ENCODE measurements around the gene GTF2IRD1.
"Not testable (repeated sequence)": the region's sequence is repeated elsewhere in the genome, so short reads cannot be mapped to it uniquely, and the experiment has no call there.

GTF2IRD1 gene

GRCh38 chr7:74519395-74519794 is 65.7 kb downstream of the GTF2IRD1 start:
- DNase-seq = no peak

GRCh38 chr7:74521855-74522254 is 68.1 kb downstream of the GTF2IRD1 start:
- DNase-seq = no peak

GRCh38 chr7:74522281-74522905 is 68.7 kb downstream of the GTF2IRD1 start:
- no peak for DNase-seq

- DNase-seq = no peak
These were observed 69.3 kb downstream of the GTF2IRD1 start for GRCh38 chr7:74523015-74523414.

DNA sequence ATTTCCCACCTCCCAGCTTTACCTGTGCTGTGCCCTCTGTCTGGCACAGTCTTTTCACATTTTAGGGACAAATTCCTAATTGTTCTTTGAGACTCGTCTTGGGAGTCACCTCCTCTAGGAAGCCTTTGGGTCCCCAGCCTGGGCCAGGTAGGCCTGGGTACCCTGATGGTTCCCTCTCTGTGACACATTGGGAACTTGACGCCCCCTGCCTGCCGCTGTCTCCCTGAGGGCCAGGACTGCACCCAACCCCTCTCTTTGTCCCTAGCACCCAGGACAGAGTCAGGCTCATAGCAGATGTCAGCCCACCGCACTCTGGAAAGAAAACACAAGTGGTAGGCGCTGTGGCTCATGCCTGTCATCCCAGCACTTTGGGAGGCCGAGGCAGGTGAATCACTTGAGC is 71.4 kb downstream of the GTF2IRD1 start:
- no peak for DNase-seq

DNA sequence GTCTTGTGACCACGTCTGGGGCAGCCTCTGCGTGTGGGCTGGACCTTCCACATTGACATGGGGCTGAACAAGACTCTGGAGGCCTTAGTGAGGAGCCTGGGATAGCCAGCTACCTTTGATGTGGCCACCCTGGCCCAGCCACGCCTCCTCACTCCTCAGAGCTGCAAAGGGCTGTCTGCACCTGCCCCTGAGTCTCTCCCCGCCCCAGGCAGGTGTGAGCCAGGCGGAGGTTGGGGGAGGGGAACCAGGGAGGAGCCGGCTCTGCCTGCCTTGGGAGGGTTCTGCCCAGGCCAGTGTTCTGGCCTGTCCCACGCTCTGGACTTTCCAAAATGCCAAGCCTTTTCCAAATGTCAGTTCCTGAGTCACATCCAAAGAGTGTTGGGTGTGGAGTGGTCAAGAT is 72.2 kb downstream of the GTF2IRD1 start:
- DNase-seq = no peak

- no peak for DNase-seq
These were observed 73.1 kb downstream of the GTF2IRD1 start for GRCh38 chr7:74526780-74527179.

DNA sequence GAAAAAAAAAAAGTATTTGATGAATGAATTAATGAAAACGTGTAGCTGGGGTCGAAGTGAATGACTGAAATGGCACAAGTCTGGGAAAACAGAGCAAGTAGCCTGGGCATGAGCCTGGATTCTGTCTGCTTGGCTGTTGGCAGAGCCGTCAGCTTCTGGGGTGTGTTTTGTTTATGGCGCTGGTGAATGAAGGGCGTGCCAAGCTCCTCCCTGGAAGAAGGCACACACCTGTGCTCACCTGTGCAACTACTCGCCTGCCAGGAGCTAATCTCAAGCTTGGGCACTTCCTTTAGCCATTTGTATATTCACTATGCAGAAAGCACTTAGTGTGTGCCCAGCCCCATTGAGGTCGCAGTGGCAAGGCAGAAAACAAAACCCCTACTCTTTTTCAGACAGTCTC is 74.1 kb downstream of the GTF2IRD1 start:
- DNase-seq = no peak

GRCh38 chr7:74528773-74529172 is 75.1 kb downstream of the GTF2IRD1 start:
- DNase-seq = not testable (repeated sequence)

- no peak for DNase-seq
These were observed 82.2 kb downstream of the GTF2IRD1 start for GRCh38 chr7:74535951-74536356.

DNA sequence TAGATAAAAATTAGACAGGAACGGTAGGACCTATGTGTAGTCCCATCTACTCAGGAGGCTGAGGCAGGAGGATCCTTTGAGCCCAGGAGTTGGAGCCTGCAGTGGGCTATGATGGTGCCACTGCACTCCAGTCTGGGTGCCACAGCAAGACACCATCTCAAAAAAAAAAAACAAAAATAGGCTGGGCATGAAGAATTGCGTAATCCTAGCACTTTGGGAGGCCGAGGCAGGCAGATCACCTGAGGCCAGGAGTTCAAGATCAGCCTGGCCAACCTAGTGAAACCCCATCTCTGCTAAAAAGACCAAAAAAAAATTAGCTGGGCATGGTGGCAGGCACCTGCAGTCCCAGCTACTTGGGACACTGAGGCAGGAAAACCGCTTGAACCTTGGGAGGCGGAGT is 88.2 kb downstream of the GTF2IRD1 start:
- DNase-seq = not testable (repeated sequence)

- no peak for DNase-seq
These were observed 88.9 kb downstream of the GTF2IRD1 start for GRCh38 chr7:74542558-74543117.

DNA sequence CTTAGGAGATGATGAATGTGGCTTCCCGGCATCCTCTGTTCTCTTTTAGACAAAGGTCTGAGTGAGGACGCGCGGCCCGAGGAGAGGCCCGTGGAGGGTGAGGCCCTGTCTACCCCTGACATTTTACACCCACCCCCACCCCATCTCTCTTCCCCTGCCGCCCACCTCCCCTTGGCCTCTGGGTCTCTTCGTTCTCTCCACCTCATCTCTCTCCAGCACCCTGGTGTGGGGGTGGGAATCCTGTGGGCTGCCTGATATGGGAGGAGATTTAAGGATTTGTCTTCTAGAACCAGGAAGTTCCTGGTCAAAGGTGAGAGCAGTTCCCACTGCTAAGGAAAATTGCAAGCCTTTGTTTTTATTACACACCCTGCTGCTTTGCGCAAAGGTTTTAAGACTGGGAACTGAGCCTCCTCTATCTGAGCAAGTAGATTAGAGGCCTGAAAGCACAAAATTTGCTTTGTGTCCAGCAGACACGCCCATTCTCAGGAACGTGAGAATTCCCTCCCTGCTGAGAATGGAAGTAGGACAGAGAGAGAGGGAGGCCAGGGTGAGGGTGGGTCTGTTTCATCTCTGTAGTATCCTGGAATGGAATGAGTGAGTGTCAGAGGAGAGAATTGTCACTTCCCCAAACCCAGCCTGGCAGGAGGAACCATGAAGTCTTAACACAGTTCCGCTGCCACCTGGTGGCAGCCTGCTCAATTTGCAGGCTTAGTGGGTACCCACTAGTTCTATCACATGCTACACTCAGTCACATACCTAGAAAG is 91.2 kb downstream of the GTF2IRD1 start:
- no peak for DNase-seq

DNA sequence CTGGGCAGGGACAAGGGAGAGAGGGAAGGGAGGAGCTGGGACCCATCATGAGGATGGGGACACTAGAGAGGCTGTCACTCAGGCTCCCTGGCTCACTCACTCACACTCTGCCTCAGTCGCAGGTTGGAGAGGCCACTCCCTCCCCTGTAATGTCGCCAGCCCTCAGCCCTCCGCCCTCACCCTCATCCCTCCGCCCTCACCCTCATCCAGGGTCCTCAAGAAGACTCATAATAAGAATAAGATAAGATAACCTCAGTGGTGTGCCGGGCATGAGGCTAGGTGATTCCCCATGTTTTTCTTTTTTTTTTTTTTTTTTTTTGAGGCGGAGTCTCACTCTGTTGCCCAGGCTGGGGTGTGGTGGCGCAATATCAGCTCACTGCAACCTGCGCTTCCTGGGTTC is 92.2 kb downstream of the GTF2IRD1 start:
- no peak for DNase-seq

DNA sequence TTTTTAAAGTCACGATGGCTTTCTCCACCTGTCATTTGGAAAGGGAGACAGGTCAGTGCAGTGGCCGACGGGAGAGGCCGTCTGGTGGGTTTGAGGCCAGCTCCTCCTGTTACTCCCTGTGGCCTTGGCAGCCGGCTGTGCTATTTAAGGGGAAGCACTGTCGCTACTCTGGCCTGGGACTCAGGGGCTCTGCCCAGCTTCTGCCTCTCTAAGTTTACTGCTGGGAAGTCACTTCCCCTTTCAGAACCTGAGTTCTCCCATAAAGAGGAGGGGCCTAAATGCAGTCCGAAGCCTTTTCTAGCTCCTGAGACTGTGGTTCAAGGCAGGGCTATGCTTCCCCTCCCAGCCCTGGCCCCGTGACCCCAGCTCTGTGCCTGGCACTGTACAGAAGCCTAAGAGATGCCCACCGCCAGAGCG is 99.9 kb downstream of the GTF2IRD1 start:
- not testable (repeated sequence) for DNase-seq

DNA sequence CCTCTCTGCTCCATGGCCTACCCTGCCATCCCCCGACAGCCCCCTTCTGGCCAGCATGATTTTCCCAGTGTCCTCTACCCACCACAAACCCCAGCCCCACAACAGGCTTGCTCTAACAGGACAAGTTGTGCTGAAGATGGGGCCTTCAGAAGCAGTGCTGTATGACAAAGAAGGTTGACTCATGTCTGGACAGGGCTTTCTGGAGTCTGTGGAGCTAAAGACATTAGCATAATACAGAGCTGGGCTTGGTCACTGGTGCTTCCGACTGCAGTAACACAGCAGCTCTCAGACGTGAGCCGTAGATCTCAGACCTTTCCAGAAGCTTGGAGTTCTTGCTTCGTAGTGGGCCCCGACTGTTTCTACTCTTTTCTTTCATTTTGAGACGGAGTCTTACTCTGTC is 100.5 kb downstream of the GTF2IRD1 start:
- no peak for DNase-seq

DNA sequence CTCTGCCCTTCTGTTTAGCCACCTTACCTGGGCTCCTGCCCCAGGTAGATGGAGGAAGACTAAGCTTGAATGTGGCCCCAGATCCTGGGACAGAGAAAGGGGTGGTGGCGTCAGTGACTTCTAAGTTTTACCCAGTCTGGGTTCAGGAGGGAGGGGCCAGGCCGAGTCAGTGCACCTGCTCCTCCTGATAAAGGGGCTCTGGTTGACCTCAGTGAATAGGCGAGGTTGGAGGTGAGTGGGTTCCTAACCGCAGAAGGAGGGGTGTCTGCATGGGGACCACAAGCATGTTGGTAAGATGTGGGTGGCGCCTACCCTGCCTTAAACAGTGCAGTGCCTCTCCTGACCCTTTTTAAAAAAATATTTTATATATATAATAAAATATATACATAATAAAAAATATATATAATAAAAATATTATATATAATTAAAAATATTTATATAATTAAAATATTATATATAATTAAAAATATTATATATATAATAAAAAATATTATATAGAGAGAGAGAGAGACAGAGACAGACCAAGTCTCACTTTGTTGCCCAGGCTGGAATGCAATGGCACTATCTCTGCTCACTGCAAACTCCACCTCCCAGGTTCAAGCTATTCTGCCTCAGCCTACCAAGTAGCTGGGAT is 106.5 kb downstream of the GTF2IRD1 start:
- DNase-seq = no peak

DNA sequence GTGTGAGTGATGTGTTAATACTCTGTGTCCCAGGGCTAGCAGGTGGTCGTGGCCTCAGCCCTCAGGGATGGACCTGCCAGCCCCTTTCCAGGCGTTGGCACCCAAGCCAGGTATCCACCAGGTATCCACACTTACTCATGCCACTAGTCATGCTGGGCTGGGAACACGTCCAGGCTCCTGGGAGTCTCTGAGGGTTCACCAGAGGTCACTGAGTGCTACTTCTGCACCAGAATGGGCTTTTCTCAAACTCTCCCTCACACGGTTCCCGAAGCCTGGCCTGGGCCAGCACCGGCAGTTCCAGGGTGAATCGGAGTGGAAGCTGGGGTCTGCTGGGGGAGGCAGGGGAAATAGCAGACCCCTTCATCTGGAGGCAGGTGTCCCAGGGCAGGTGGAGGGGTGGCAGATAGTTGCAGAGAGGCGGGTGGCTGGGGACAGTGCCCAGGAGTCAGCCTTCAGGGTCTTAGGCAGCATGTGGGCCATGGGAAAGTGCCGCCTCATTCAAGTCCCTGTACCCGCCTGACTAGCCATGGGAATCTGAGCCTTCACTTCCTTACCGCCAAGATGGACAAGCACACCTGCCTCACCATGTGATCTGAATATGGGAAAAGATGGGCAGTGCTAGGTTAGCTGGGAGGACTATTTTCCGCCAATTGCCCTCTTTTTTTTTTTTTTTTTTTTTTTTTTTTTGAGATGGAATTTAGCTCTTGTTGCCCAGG is 108.3 kb downstream of the GTF2IRD1 start:
- DNase-seq = no peak

DNA sequence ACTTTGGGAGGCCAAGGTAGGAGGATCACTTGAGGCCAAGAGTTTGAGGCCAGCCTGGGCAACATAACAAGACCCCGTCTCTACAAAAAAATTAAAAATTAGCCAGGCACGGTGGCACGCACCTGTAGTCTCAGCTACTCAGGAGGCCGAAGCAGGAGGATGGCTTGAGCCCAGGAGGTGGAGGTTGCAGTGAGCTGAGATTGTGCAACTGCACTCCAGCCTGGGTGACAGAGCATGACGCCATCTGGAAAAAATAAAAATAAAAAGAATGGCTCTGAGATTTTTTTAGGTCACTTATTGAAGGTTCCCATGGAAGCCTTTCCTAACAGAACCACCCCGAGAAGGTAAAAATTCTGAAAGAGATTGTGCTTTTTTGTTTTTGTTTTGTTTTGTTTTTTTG is 109.9 kb downstream of the GTF2IRD1 start:
- not testable (repeated sequence) for DNase-seq

DNA sequence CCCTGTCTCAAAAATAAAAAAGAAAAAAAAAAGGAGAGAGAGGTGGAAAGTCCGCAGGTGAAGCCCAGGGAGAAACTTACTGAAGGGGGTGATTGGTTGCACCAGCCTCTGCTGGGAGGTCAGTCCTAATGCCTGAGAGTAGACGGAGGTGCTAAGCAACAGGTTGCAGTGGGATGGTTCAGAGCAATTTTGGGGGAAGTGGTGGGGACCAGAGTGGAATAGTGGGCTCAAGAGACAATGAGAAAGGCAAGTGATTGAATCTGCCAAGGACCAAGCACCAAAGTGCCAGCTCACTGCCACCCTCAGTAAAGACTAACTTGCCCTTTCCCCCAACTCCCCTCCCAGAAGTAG is 113.6 kb downstream of the GTF2IRD1 start:
- no peak for DNase-seq

DNA sequence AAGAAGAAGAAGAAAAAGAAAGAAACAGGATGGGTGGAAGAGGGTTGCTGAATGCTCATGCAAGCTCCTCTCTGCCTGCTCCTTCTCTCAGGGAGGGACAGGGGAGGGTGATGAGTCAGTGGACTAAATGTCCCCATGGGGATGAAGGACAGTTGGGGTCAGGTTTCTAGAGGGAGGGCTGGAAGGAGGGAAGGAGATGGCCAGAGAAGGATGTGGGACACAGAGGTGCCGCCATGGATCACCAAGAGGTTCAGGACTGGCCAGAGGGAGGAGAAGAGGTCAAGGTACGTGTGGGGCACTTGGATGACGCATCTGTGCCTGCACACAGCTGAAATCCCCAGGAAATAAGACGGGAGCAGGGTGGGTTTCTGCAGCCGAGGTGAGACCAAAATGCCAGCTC is 115.0 kb downstream of the GTF2IRD1 start:
- no peak for DNase-seq

- DNase-seq = no peak
These were observed 115.9 kb downstream of the GTF2IRD1 start for GRCh38 chr7:74569501-74570075.

All from activated CD4-positive, alpha-beta T cell treated with anti-CD3 and anti-CD28 coated beads for 1 hour (primary cell).